Panc1 (cell line): Measurements from ENCODE around the gene EIF4E2.
"Not testable (repeated sequence)": the region's sequence is repeated elsewhere in the genome, so short reads cannot be mapped to it uniquely, and the experiment has no call there.

ENCODE experiments used
- POLR2AphosphoS5 ChIP-seq: IDR thresholded peaks from 2 replicates; pipeline ENCODE4 v1.6.1; 2012; ENCODE audit warnings: mild to moderate bottlenecking, low read depth, low read length, moderate library complexity
- SIN3A ChIP-seq: IDR thresholded peaks from 2 replicates; pipeline ENCODE4 v1.6.1; 2012; ENCODE audit warnings: low read depth, mild to moderate bottlenecking, low read length, moderate library complexity, borderline replicate concordance; ENCODE audit not compliant: insufficient read depth
- TCF7L2 ChIP-seq: IDR thresholded peaks from 2 replicates; pipeline ENCODE4 v1.6.1; 2011; ENCODE audit warnings: mild to moderate bottlenecking, low read depth, low read length, inconsistent platforms
- TF ChIP-seq, protein P1 (sequence below): fragments of 450-650 bp; IDR thresholded peaks from 2 replicates; pipeline ENCODE4 v1.5.1; 2017; ENCODE audit warnings: mild to moderate bottlenecking
- TF ChIP-seq, protein P2 (sequence below), 2 experiments: IDR thresholded peaks; 2 replicates each; pipeline ENCODE4 v1.6.1; 2011 to 2012; ENCODE audit warnings: low read depth in 2 of 2, control low read depth in 1 of 2, low read length in 1 of 2, mild to moderate bottlenecking in 1 of 2, moderate library complexity in 1 of 2; ENCODE audit not compliant: insufficient read depth in 1 of 2

DNA sequence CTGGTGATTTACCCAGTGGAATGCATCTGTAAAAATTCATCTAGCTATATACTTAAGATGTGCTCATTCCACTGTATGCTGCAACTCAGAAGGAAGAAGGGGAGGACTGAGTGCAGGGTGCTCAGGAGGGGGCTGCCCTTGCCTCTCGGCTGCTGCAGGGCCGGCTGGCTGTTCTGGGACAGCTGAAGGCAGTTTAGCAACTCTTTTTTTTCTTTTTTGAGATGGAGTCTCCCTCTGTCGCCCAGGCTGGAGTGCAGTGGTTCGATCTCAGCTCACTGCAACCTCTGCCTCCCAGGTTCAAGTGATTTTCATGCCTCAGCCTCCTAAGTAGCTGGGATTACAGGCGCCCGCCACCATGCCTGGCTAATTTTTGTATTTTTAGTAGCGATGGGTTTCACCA lies 17.7 kb upstream of the EIF4E2 start:
- TF ChIP-seq, protein P1, sequence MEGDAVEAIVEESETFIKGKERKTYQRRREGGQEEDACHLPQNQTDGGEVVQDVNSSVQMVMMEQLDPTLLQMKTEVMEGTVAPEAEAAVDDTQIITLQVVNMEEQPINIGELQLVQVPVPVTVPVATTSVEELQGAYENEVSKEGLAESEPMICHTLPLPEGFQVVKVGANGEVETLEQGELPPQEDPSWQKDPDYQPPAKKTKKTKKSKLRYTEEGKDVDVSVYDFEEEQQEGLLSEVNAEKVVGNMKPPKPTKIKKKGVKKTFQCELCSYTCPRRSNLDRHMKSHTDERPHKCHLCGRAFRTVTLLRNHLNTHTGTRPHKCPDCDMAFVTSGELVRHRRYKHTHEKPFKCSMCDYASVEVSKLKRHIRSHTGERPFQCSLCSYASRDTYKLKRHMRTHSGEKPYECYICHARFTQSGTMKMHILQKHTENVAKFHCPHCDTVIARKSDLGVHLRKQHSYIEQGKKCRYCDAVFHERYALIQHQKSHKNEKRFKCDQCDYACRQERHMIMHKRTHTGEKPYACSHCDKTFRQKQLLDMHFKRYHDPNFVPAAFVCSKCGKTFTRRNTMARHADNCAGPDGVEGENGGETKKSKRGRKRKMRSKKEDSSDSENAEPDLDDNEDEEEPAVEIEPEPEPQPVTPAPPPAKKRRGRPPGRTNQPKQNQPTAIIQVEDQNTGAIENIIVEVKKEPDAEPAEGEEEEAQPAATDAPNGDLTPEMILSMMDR = not testable (repeated sequence)
- TF ChIP-seq POLR2AphosphoS5, TCF7L2, SIN3A: not testable (repeated sequence)
- TF ChIP-seq, protein P2, sequence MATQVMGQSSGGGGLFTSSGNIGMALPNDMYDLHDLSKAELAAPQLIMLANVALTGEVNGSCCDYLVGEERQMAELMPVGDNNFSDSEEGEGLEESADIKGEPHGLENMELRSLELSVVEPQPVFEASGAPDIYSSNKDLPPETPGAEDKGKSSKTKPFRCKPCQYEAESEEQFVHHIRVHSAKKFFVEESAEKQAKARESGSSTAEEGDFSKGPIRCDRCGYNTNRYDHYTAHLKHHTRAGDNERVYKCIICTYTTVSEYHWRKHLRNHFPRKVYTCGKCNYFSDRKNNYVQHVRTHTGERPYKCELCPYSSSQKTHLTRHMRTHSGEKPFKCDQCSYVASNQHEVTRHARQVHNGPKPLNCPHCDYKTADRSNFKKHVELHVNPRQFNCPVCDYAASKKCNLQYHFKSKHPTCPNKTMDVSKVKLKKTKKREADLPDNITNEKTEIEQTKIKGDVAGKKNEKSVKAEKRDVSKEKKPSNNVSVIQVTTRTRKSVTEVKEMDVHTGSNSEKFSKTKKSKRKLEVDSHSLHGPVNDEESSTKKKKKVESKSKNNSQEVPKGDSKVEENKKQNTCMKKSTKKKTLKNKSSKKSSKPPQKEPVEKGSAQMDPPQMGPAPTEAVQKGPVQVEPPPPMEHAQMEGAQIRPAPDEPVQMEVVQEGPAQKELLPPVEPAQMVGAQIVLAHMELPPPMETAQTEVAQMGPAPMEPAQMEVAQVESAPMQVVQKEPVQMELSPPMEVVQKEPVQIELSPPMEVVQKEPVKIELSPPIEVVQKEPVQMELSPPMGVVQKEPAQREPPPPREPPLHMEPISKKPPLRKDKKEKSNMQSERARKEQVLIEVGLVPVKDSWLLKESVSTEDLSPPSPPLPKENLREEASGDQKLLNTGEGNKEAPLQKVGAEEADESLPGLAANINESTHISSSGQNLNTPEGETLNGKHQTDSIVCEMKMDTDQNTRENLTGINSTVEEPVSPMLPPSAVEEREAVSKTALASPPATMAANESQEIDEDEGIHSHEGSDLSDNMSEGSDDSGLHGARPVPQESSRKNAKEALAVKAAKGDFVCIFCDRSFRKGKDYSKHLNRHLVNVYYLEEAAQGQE (IDR thresholded peaks at IDR 0.05; ENCODE audit: insufficient read depth in 1 of 2, low read depth in 2 of 2, low read length in 1 of 2) = not testable (repeated sequence)
